C4-2B (cell line): ENCODE data around the gene UBE2Q2.

ENCODE experiments used
- ZFX ChIP-seq: fragments of 450-650 bp; IDR thresholded peaks from 2 replicates; pipeline ENCODE4 v1.6.1; 2017
- TF ChIP-seq, protein P1 (sequence below): fragments of 450-650 bp; conservative IDR thresholded peaks from 2 replicates; pipeline ENCODE4 v1.5.1; 2017; ENCODE audit warnings: mild to moderate bottlenecking

- TF ChIP-seq, protein P1, sequence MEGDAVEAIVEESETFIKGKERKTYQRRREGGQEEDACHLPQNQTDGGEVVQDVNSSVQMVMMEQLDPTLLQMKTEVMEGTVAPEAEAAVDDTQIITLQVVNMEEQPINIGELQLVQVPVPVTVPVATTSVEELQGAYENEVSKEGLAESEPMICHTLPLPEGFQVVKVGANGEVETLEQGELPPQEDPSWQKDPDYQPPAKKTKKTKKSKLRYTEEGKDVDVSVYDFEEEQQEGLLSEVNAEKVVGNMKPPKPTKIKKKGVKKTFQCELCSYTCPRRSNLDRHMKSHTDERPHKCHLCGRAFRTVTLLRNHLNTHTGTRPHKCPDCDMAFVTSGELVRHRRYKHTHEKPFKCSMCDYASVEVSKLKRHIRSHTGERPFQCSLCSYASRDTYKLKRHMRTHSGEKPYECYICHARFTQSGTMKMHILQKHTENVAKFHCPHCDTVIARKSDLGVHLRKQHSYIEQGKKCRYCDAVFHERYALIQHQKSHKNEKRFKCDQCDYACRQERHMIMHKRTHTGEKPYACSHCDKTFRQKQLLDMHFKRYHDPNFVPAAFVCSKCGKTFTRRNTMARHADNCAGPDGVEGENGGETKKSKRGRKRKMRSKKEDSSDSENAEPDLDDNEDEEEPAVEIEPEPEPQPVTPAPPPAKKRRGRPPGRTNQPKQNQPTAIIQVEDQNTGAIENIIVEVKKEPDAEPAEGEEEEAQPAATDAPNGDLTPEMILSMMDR, result no peak
- no peak for TF ChIP-seq ZFX
Measured at GRCh38 chr15:75887178-75887577, 43.9 kb downstream of the UBE2Q2 start.
